Fibroblast of pulmonary artery (primary cell): ENCODE results near the gene HOXB3.
A peak's percentile ranks its signal among the peaks of the same experiment; 100 is the strongest.

ENCODE experiments used
- DNase-seq: peaks from one replicate; pipeline ENCODE4 v3.0.0-alpha.2; 2010; ENCODE audit warnings: low read depth
- H3K4me3 ChIP-seq: replicated peaks from 2 replicates; pipeline ENCODE4 v1.5.1; 2011; ENCODE audit warnings: low read depth, mild to moderate bottlenecking, control low read depth, low read length, moderate library complexity
- TF ChIP-seq, protein P1 (sequence below): IDR thresholded peaks from 2 replicates; pipeline ENCODE4 v1.5.1; 2011; ENCODE audit warnings: mild to moderate bottlenecking, control low read depth, low read length, inconsistent platforms; ENCODE audit errors: missing control alignments

The HOXB3 gene

DNA sequence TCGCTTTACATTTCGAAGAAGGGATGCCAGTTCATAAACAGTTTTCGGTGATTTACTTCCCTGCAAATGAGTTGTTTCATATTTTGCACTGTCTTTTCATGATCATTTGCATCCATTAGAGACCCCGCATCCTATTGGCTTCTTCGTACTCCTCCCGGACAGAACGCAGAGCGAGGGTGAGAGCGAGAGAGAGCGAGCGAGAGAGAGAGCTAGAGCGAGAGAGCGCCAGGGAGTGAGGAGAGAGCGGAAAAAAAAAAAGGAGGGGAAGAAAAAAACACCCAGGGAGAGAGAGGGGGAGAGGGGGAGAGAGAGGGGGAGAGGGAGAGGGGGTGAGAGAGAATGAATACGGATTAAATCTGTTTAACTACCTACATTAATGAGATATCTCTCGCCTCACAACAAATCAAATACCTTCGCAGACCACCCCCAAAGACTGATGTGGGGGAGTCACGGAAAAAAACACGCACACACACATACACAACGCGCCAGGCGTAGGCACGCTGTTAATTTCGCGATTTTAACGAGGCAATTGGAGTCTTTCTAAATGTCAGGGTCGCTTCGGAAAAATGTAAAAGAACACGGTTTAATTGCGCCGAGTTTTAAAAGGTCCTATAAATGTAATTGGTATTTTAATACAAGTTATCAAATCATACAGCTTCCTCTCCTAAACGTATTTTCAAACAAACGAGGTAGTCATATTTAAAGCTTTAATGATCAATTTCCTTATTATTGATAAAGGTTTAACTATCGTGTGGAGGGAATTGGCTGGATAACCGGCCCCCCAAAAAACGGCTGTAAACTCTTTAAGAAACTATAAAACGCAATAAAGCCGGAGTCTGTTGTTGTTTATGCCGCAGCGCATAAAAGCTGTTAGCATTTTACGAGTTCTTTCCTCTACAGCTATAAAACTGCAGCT, 25.3 kb upstream of the HOXB3 start, which contains the start of gene HOXB8:
TSS of gene HOXB8 (minus strand) at position 246 of the 916 bp plus-strand sequence. CDS start 588 bp downstream, outside the sequence.
- no peak within 1 kb of the TSS for H3K4me3 ChIP-seq
- DNase-seq = no peak
- TF ChIP-seq, protein P1, sequence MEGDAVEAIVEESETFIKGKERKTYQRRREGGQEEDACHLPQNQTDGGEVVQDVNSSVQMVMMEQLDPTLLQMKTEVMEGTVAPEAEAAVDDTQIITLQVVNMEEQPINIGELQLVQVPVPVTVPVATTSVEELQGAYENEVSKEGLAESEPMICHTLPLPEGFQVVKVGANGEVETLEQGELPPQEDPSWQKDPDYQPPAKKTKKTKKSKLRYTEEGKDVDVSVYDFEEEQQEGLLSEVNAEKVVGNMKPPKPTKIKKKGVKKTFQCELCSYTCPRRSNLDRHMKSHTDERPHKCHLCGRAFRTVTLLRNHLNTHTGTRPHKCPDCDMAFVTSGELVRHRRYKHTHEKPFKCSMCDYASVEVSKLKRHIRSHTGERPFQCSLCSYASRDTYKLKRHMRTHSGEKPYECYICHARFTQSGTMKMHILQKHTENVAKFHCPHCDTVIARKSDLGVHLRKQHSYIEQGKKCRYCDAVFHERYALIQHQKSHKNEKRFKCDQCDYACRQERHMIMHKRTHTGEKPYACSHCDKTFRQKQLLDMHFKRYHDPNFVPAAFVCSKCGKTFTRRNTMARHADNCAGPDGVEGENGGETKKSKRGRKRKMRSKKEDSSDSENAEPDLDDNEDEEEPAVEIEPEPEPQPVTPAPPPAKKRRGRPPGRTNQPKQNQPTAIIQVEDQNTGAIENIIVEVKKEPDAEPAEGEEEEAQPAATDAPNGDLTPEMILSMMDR = no peak

DNA sequence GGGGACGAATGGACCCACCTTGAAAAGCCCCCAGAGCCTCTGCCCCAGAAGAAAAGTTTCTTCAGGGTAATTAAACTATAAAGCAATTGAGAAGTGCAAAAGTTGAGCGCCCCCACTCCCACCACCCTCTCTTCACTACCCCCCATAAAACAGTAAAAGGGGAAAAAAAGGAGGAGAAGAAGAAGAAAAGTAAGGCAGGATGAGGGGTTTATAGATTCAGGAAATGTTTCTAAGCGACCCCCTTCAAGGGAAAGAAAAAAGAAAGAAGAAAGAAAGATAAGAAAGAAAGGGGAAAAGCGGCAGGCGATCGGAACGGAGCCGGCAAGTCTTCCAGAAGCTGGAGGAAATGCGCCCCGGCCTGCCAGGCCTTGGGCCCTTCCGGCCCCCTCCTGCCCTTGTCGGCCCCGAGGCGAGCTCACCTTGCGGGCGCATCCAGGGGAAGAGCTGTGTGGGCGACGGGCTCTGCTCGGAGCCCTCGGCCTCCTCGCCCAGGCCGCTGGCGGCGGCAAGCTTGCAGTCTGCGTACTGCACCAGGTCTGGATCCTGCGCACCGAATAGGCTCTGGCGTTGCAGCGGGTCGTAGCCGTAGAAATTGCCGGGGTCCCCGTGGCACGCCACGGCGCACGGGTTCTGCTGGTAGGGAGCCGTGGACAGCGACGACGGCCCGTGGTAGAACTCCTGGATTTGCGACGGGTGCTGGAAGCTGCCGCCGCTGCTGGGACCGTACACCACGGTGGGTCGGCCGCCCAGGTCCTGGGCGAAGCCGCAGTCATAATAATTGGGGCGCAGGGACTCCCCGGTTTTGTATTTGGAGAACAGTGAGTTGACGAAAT, 24.0 kb upstream of the HOXB3 start:
- TF ChIP-seq, protein P1 = no peak
- no peak for DNase-seq
- no peak overlapping the region for H3K4me3 ChIP-seq

DNA sequence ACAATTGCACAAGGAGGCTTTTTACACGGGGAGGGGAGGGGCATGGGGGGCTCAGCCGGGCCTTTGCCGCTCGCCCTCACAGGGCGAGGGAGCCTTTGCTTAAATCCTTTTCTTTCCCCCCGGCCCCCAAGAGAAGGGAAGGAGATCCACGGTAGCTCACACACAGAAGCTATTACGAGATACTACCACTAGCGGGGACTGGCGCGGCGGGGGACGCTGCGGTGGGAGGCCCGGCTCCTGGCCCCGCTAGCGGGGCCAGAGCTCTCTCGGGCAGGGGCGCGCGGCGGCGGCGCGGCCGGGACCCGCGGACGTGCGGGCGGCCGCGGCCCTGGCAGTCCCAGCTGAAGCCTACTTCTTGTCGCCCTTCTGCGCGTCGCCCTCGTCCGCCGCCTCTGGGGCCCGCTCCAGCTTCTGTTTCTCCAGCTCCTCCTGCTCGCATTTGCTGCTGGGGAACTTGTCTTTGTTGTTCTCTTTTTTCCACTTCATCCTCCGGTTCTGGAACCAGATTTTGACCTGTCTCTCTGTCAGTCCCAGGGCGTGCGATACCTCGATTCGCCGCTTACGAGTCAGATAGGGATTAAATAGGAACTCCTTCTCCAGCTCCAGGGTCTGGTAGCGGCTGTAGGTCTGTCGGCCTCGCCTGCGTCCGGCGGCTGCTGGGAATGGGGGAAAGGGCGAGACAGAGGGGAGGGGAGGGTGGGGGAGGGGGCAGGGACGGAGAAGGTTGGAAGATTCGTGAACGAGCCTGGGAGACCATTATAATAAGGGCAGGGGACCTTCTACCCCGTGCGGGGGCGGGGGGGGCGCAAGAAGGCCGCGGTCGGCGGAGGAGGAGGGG, 23.0 kb upstream of the HOXB3 start:
- TF ChIP-seq, protein P1 = peak; percentile 8
- DNase-seq = peak; percentile 25
- H3K4me3 ChIP-seq = no peak overlapping the region

DNA sequence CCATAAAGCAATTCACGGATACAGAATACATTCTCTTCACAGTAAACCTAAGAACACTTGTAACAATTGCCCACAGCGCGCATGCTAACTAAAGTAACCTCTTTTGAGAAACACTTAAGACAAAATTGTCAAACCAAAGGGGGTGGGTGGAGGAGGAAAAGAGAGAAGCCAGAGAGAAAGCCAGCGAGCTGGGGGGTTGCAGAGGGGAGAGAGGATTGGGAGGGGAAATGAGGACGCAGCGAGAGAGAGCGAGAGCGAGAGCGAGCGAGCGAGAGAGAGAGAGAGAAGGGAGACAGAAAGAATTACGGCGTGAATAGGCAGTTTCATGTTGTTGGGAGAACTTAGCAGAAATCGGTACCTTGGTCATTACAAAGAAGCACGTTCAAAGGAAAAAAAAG, 22.4 kb upstream of the HOXB3 start:
- TF ChIP-seq, protein P1 = no peak
- H3K4me3 ChIP-seq = no peak overlapping the region
- DNase-seq = no peak

DNA sequence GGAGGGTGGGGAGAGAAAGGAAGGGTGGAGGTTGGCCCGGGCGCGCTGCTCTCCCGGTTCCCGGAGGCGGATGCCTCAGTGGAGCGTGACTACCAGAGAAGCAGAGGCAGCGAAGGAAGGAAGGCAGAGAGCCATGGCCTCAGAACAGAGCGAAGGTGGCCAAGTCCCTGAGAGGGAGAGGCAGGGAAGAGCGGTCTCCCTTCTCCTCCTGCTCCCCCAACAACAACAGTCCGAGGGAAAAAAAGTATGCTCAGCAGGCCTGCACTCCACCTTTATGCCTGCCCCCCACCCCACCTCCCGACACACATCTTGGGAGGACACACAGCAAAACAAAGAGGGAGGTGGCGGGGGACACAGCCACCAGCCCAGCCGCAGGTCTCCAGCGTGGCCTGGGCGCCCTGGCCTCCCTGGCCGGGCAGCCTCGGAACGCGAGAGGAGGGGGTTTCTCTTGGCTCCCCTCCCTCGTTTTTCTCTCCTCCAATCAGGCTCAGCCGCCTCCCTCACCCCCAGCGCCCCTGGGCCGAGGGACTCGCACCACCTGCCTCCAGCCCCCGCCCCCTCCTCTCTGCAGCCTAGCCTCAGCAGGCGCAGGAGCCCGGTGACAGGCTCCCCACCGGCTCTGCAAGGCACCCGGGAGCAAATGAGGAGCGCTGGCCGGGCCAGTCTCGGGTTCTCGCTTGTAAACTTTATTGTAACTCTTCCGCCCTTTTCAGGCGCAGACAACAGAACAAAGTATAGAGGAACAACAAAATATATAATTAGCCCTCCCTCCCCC, 21.8 kb upstream of the HOXB3 start:
- H3K4me3 ChIP-seq = no peak overlapping the region
- no peak for DNase-seq

More for the DNA sequence above, 21.8 kb upstream of the HOXB3 start:
- TF ChIP-seq, protein P1 = no peak
